ENCODE results near the gene DPF3.

DNA sequence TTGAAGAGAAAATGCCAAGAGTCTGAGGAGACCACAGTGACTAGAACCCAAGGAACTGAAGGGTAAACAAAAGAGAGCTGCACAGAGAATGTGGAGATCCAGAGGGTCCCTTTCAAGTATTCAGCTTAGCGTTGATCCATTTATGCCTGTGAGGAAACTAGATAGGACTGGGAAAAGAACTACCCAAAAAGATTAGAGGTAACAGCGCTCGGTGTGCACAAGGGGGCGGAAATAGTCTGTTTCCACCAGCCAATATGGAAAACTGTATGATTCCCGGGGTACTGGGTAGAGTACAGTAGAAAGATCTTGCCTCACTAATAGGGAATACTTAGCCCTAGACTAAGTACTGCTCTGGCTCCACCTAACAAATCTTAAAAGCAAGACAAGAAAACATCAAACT, 135.5 kb downstream of the DPF3 start:
- no peak for TF ChIP-seq POLR2A (IDR thresholded peaks at IDR 0.05)
- TF ChIP-seq, protein P1, sequence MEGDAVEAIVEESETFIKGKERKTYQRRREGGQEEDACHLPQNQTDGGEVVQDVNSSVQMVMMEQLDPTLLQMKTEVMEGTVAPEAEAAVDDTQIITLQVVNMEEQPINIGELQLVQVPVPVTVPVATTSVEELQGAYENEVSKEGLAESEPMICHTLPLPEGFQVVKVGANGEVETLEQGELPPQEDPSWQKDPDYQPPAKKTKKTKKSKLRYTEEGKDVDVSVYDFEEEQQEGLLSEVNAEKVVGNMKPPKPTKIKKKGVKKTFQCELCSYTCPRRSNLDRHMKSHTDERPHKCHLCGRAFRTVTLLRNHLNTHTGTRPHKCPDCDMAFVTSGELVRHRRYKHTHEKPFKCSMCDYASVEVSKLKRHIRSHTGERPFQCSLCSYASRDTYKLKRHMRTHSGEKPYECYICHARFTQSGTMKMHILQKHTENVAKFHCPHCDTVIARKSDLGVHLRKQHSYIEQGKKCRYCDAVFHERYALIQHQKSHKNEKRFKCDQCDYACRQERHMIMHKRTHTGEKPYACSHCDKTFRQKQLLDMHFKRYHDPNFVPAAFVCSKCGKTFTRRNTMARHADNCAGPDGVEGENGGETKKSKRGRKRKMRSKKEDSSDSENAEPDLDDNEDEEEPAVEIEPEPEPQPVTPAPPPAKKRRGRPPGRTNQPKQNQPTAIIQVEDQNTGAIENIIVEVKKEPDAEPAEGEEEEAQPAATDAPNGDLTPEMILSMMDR (IDR thresholded peaks at IDR 0.05 in 4 of 5, conservative IDR thresholded peaks at IDR 0.05 in 1 of 5), result no peak

Data from gastrocnemius medialis (tissue), 4 donors.